A549 (cell line): Measurements from ENCODE around the gene KCNK6. TPM values are rescaled to one million over a fixed set of nuclear protein-coding genes. Genes with fewer than 3 reads are reported as not detected.
A peak's percentile ranks its signal among the peaks of the same experiment; 100 is the strongest.

Experiments
- ATAC-seq, 2 experiments: fragments of 200-7000 bp in 1 of 2; fragments of >200 bp in 1 of 2; cut with Nextera tagmentation in 1 of 2; cut with Tn5 transposase in 1 of 2; 3 replicates each; pipeline versions ENCODE4 v1.8.0 to v1.9.1; 2018 to 2020; ENCODE audit warnings: mild to moderate bottlenecking in 1 of 2, moderate library complexity in 1 of 2
- CTCF ChIA-PET: fragments of 300-600 bp; sonication (Branson Sonifier 250); formaldehyde crosslinking; extraction: SDS; loops from one replicate; lab custom pipeline; 2021; ENCODE audit warnings: antibody characterized with exemption, inconsistent platforms; lab: Yijun Ruan, JAX
- POLR2A ChIA-PET: fragments of 350-600 bp; formaldehyde crosslinking; extraction: SDS; loops from one replicate; lab custom pipeline; 2021; ENCODE audit warnings: antibody characterized with exemption, inconsistent platforms; lab: Yijun Ruan, JAX
- DNase-seq, 2 experiments: peaks; one replicate each; pipeline versions ENCODE4 v3.0.0 to v3.0.0-alpha.2; 2011 to 2016; ENCODE audit warnings: low read depth in 1 of 2, low spot score in 1 of 2
- FAIRE-seq: peaks from 2 replicates; lab custom pipeline; 2011; peaks lifted over from hg19 to GRCh38; lab: Jason Lieb, UNC
- H3K27ac ChIP-seq, 2 experiments: fragments of >200 bp; sonication (Bioruptor Twin); formaldehyde crosslinking; 3 replicates each; pipeline ENCODE4 v1.5.1; 2016 to 2017
- H3K4me1 ChIP-seq: fragments of >200 bp; sonication (Bioruptor Twin); formaldehyde crosslinking; 3 replicates; pipeline ENCODE4 v1.6.1; 2016
- H3K4me2 ChIP-seq: fragments of >200 bp; sonication (Bioruptor Twin); formaldehyde crosslinking; 3 replicates; pipeline ENCODE4 v1.6.1; 2016
- H3K4me3 ChIP-seq: fragments of >200 bp; sonication (Bioruptor Twin); formaldehyde crosslinking; 3 replicates; pipeline ENCODE4 v1.5.1; 2016
- H3K9me3 ChIP-seq: fragments of >200 bp; sonication (Bioruptor Twin); formaldehyde crosslinking; 3 replicates; pipeline ENCODE4 v1.6.1; 2016
- BHLHE40 ChIP-seq: IDR thresholded peaks from 2 replicates; pipeline ENCODE4 v1.6.1; 2012; ENCODE audit warnings: low read depth, low read length, inconsistent platforms
- CBX8 ChIP-seq: fragments of 200-600 bp; sonication (generic); IDR thresholded peaks from 2 replicates; pipeline ENCODE4 v1.6.1; 2016
- CEBPB ChIP-seq, 2 experiments: fragments of >200 bp in 1 of 2; sonication (Bioruptor Twin) in 1 of 2; formaldehyde crosslinking in 1 of 2; IDR thresholded peaks; 2 replicates each; pipeline ENCODE4 v1.6.1; 2012 to 2016
- CHD2 ChIP-seq: fragments of 150-350 bp; IDR thresholded peaks from 2 replicates; pipeline ENCODE4 v1.6.1; 2014; ENCODE audit warnings: low read length; ENCODE audit not compliant: partially characterized antibody
- CHD4 ChIP-seq: fragments of 200-600 bp; sonication (generic); IDR thresholded peaks from 2 replicates; pipeline ENCODE4 v1.6.1; 2016; ENCODE audit warnings: antibody characterized with exemption, mild to moderate bottlenecking, borderline replicate concordance
- EHF ChIP-seq: fragments of 250-450 bp; sonication (Bioruptor Pico); IDR thresholded peaks from 2 replicates; pipeline ENCODE4 v1.5.0; 2020; ENCODE audit warnings: mild to moderate bottlenecking
- EHMT2 ChIP-seq: fragments of 200-600 bp; sonication (generic); IDR thresholded peaks from 2 replicates; pipeline ENCODE4 v1.6.1; 2016; ENCODE audit warnings: antibody characterized with exemption, low read depth, mild to moderate bottlenecking, moderate library complexity
- EP300 ChIP-seq, 2 experiments: fragments of >200 bp; sonication (Bioruptor Twin); formaldehyde crosslinking; IDR thresholded peaks; 2 replicates in 1 of 2; 3 replicates in 1 of 2; pipeline ENCODE4 v1.6.1; 2016 to 2017
- ESRRA ChIP-seq: fragments of 150-350 bp; IDR thresholded peaks from 2 replicates; pipeline ENCODE4 v1.6.1; 2014; ENCODE audit warnings: mild to moderate bottlenecking, low read length, borderline replicate concordance
- FOSB ChIP-seq: fragments of 250-450 bp; sonication (Bioruptor Pico); IDR thresholded peaks from 2 replicates; pipeline ENCODE4 v1.5.0; 2020; ENCODE audit warnings: mild to moderate bottlenecking, moderate library complexity
- FOSL2 ChIP-seq, 2 experiments: fragments of 450-650 bp in 1 of 2; fragments of >200 bp in 1 of 2; sonication (Bioruptor Twin) in 1 of 2; formaldehyde crosslinking; IDR thresholded peaks; 2 replicates each; pipeline versions ENCODE4 v1.5.0 to v1.6.1; 2016 to 2020; ENCODE audit warnings: mild to moderate bottlenecking in 1 of 2, moderate library complexity in 1 of 2
- FOXS1 ChIP-seq: fragments of 250-450 bp; sonication (Bioruptor Pico); IDR thresholded peaks from 2 replicates; pipeline ENCODE4 v1.5.0; 2020; ENCODE audit warnings: mild to moderate bottlenecking, moderate library complexity
- GATA3 ChIP-seq: IDR thresholded peaks from 2 replicates; pipeline ENCODE4 v1.6.1; 2012; ENCODE audit warnings: borderline replicate concordance
- HDAC2 ChIP-seq: fragments of 200-600 bp; sonication (generic); IDR thresholded peaks from 2 replicates; pipeline ENCODE4 v1.6.1; 2016
- HOXB13 ChIP-seq: fragments of 250-450 bp; sonication (Bioruptor Pico); IDR thresholded peaks from 2 replicates; pipeline ENCODE4 v1.5.0; 2020; ENCODE audit warnings: low read depth, mild to moderate bottlenecking, moderate library complexity
- HOXB5 ChIP-seq: fragments of 250-450 bp; sonication (Bioruptor Pico); IDR thresholded peaks from 2 replicates; pipeline ENCODE4 v1.5.0; 2020; ENCODE audit warnings: mild to moderate bottlenecking, moderate library complexity
- JUNB ChIP-seq: fragments of >200 bp; sonication (Bioruptor Twin); formaldehyde crosslinking; IDR thresholded peaks from 2 replicates; pipeline ENCODE4 v1.6.1; 2016
- KDM1A ChIP-seq: fragments of 200-600 bp; sonication (generic); IDR thresholded peaks from 2 replicates; pipeline ENCODE4 v1.6.1; 2016; ENCODE audit warnings: low read depth, mild to moderate bottlenecking
- KDM5A ChIP-seq: fragments of 200-600 bp; sonication (generic); IDR thresholded peaks from 2 replicates; pipeline ENCODE4 v1.6.1; 2016; ENCODE audit warnings: antibody characterized with exemption, mild to moderate bottlenecking
- MAFK ChIP-seq: fragments of 450-650 bp; IDR thresholded peaks from 2 replicates; pipeline ENCODE4 v1.6.1; 2014; ENCODE audit not compliant: partially characterized antibody
- NFE2L2 ChIP-seq: fragments of 150-350 bp; conservative IDR thresholded peaks from 2 replicates; pipeline ENCODE4 v1.6.1; 2014; ENCODE audit warnings: low read length
- POLR2A ChIP-seq: IDR thresholded peaks from 2 replicates; pipeline ENCODE4 v1.6.1; 2012; ENCODE audit warnings: mild to moderate bottlenecking, low read length
- POLR2AphosphoS2 ChIP-seq: conservative IDR thresholded peaks from 2 replicates; pipeline ENCODE4 v1.6.1; 2012; ENCODE audit warnings: low read length, improper control_type of control experiment, inconsistent platforms
- RAD21 ChIP-seq, 2 experiments: fragments of >200 bp in 1 of 2; sonication (Bioruptor Twin) in 1 of 2; formaldehyde crosslinking in 1 of 2; IDR thresholded peaks in 1 of 2; conservative IDR thresholded peaks in 1 of 2; 2 replicates in 1 of 2; 3 replicates in 1 of 2; pipeline ENCODE4 v1.6.1; 2012 to 2018; ENCODE audit warnings: inconsistent platforms in 1 of 2
- RARB ChIP-seq: fragments of 250-450 bp; sonication (Bioruptor Pico); IDR thresholded peaks from 2 replicates; pipeline ENCODE4 v1.8.0; 2021; ENCODE audit warnings: mild to moderate bottlenecking, moderate library complexity
- RCOR1 ChIP-seq: fragments of 150-350 bp; IDR thresholded peaks from 2 replicates; pipeline ENCODE4 v1.6.1; 2014; ENCODE audit warnings: antibody characterized with exemption, low read length, low read depth
- SMC3 ChIP-seq: fragments of >200 bp; sonication (Bioruptor Twin); formaldehyde crosslinking; IDR thresholded peaks from 3 replicates; pipeline ENCODE4 v1.6.1; 2018; ENCODE audit warnings: inconsistent platforms
- SREBF2 ChIP-seq: fragments of 450-650 bp; IDR thresholded peaks from 2 replicates; pipeline ENCODE4 v1.6.1; 2014; ENCODE audit warnings: mild to moderate bottlenecking, moderate library complexity
- TP53 ChIP-seq: fragments of 250-450 bp; sonication (Bioruptor Pico); IDR thresholded peaks from 2 replicates; pipeline ENCODE4 v1.5.0; 2021; ENCODE audit warnings: mild to moderate bottlenecking, moderate library complexity
- ZFP36 ChIP-seq: fragments of 450-650 bp; IDR thresholded peaks from 2 replicates; pipeline ENCODE4 v1.6.1; 2014; ENCODE audit warnings: borderline replicate concordance; ENCODE audit not compliant: partially characterized antibody
- ZSCAN20 ChIP-seq: fragments of 250-450 bp; sonication (Bioruptor Pico); IDR thresholded peaks from 2 replicates; pipeline ENCODE4 v1.8.0; 2022; ENCODE audit warnings: mild to moderate bottlenecking, moderate library complexity
- WGBS: methylation state at CpG from one replicate; pipeline ENCODE4 v1.1.6; 2017; ENCODE audit errors: missing lambda C conversion rate; 5-methylcytosine and 5-hydroxymethylcytosine counted together
- polyA plus RNA-seq, 4 experiments: library from polyadenylated mRNA; depleted of rRNA in 3 of 4; stranded (reverse); fragments of >200 nt; fragmentation: RNase III in 1 of 4; extraction: RNeasy Plus Mini Kit Qiagen cat#74134 plus additional on column Dnase treatment in 1 of 4; gene quantifications; 2 replicates in 3 of 4; 3 replicates in 1 of 4; pipeline ENCODE4 v1.2.3, GENCODE V29; 2011 to 2017
- TF ChIP-seq, protein P1 (sequence below): fragments of 200-600 bp; sonication (generic); IDR thresholded peaks from 2 replicates; pipeline ENCODE4 v1.6.1; 2016; ENCODE audit warnings: antibody characterized with exemption, mild to moderate bottlenecking, moderate library complexity
- TF ChIP-seq, protein P2 (sequence below): fragments of 450-650 bp; IDR thresholded peaks from 2 replicates; pipeline ENCODE4 v1.6.1; 2014; ENCODE audit warnings: antibody characterized with exemption
- TF ChIP-seq, protein P3 (sequence below): fragments of >200 bp; sonication (Bioruptor Twin); formaldehyde crosslinking; IDR thresholded peaks from 3 replicates; pipeline ENCODE4 v1.5.1; 2016
- TF ChIP-seq, protein P4 (sequence below): IDR thresholded peaks from 2 replicates; pipeline ENCODE4 v1.6.1; 2012

KCNK6 gene
- polyA plus RNA-seq, 2 of the 4 experiments (the other 2 are of a cell fraction), result 2.4 to 2.8 TPM

DNA sequence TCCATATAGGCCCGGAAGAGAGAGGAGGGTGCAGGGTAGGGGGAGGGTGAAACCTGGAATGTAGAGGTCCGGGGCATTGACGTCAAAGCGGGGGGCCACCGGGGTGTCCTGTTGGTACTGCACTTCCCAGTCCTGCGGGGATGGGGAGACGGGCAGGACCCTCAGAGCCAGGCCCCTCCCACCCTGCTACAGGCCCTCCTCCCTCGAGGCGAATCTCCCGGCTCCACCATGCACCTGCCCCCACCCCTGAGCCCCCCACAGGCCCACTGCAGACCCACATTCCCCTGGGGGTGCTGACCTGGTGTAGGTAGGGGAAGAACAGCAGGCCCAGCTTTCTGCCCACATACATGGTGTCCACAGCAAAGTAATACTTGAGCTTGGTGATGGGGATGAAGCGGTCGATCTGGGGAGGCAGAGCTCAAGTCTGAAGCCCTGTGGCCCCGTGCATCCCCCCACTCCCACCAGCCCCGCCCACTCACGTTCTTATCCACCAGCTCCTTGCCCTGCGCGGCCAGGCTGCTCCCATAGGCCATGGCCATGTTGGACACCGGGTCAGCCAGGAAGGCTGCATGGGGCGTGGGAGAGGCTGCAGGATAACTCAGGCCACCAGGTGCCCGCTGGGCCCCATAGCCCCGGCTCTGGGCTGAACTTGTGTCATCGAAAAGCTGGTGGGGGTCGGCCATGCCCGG, 10.6 kb upstream of the KCNK6 start:
- Histone ChIP-seq H3K27ac (0 out of 6 replicates have a peak overlapping the region, but pooled peaks of 1 of the 2 experiments have one; percentile 1), H3K4me2 (no peak overlapping the region), H3K9me3 (no peaks in the 10 kb centered on the region), H3K4me1 (peaks cover 15% of the 10 kb centered on the region), H3K4me3 (no peak overlapping the region)
- no peak for FAIRE-seq
- POLR2A ChIA-PET, result interaction anchor here (0.5 to 0.7 kb wide), 2 partner anchors 31 to 485 kb away, joined by 3 to 19 read pairs; no protein-coding TSS in a partner anchor
- WGBS, result 86% methylated on average over 24 of the region's 24 CpGs
- no peak for DNase-seq
- CTCF ChIA-PET, result interaction anchor here (0.5 to 10.1 kb wide), 7 partner anchors 25 to 407 kb away, joined by 3 to 76 read pairs (median 15); partner anchors contain the start of genes CATSPERG and PPP1R14A
- TF ChIP-seq KDM5A (no peak), ZSCAN20 (no peak), JUNB (no peak), TP53 (CRISPR knock-in tag) (0 out of 2 replicates have a peak, but pooled peaks have one; percentile 53), CEBPB (IDR thresholded peaks at IDR 0.05) (no peak), NFE2L2 (no peak), EHMT2 (no peak), POLR2A (peak; percentile 8; the same call in 1 of the 2 replicates), HDAC2 (no peak), KDM1A (no peak), FOSB (no peak), CBX8 (no peak), CHD2 (no peak), RAD21 (conservative IDR thresholded peaks at IDR 0.05 in 1 of 2, IDR thresholded peaks at IDR 0.05 in 1 of 2) (no peak), SMC3 (no peak), RARB (CRISPR knock-in tag) (no peak), FOSL2 (IDR thresholded peaks at IDR 0.05) (no peak), FOSL2 (CRISPR knock-in tag; IDR thresholded peaks at IDR 0.05) (no peak), HOXB13 (CRISPR knock-in tag) (no peak), BHLHE40 (no peak), EHF (no peak), RCOR1 (no peak), GATA3 (no peak), SREBF2 (no peak), CHD4 (no peak), FOXS1 (CRISPR knock-in tag) (no peak), ESRRA (no peak), HOXB5 (no peak), POLR2AphosphoS2 (peak; percentile 22; the same call in 1 of the 2 replicates), ZFP36 (no peak), MAFK (no peak), EP300 (IDR thresholded peaks at IDR 0.05) (no peak)
- TF ChIP-seq, protein P1, sequence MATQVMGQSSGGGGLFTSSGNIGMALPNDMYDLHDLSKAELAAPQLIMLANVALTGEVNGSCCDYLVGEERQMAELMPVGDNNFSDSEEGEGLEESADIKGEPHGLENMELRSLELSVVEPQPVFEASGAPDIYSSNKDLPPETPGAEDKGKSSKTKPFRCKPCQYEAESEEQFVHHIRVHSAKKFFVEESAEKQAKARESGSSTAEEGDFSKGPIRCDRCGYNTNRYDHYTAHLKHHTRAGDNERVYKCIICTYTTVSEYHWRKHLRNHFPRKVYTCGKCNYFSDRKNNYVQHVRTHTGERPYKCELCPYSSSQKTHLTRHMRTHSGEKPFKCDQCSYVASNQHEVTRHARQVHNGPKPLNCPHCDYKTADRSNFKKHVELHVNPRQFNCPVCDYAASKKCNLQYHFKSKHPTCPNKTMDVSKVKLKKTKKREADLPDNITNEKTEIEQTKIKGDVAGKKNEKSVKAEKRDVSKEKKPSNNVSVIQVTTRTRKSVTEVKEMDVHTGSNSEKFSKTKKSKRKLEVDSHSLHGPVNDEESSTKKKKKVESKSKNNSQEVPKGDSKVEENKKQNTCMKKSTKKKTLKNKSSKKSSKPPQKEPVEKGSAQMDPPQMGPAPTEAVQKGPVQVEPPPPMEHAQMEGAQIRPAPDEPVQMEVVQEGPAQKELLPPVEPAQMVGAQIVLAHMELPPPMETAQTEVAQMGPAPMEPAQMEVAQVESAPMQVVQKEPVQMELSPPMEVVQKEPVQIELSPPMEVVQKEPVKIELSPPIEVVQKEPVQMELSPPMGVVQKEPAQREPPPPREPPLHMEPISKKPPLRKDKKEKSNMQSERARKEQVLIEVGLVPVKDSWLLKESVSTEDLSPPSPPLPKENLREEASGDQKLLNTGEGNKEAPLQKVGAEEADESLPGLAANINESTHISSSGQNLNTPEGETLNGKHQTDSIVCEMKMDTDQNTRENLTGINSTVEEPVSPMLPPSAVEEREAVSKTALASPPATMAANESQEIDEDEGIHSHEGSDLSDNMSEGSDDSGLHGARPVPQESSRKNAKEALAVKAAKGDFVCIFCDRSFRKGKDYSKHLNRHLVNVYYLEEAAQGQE, result no peak
- TF ChIP-seq, protein P2, sequence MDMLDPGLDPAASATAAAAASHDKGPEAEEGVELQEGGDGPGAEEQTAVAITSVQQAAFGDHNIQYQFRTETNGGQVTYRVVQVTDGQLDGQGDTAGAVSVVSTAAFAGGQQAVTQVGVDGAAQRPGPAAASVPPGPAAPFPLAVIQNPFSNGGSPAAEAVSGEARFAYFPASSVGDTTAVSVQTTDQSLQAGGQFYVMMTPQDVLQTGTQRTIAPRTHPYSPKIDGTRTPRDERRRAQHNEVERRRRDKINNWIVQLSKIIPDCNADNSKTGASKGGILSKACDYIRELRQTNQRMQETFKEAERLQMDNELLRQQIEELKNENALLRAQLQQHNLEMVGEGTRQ, result no peak
- TF ChIP-seq, protein P3, sequence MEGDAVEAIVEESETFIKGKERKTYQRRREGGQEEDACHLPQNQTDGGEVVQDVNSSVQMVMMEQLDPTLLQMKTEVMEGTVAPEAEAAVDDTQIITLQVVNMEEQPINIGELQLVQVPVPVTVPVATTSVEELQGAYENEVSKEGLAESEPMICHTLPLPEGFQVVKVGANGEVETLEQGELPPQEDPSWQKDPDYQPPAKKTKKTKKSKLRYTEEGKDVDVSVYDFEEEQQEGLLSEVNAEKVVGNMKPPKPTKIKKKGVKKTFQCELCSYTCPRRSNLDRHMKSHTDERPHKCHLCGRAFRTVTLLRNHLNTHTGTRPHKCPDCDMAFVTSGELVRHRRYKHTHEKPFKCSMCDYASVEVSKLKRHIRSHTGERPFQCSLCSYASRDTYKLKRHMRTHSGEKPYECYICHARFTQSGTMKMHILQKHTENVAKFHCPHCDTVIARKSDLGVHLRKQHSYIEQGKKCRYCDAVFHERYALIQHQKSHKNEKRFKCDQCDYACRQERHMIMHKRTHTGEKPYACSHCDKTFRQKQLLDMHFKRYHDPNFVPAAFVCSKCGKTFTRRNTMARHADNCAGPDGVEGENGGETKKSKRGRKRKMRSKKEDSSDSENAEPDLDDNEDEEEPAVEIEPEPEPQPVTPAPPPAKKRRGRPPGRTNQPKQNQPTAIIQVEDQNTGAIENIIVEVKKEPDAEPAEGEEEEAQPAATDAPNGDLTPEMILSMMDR, result no peak
- TF ChIP-seq, protein P4, sequence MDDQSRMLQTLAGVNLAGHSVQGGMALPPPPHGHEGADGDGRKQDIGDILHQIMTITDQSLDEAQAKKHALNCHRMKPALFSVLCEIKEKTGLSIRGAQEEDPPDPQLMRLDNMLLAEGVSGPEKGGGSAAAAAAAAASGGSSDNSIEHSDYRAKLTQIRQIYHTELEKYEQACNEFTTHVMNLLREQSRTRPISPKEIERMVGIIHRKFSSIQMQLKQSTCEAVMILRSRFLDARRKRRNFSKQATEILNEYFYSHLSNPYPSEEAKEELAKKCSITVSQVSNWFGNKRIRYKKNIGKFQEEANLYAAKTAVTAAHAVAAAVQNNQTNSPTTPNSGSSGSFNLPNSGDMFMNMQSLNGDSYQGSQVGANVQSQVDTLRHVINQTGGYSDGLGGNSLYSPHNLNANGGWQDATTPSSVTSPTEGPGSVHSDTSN, result peak; percentile 41; the same call in 1 of the 2 replicates
- no peak for ATAC-seq
